GM10266 (cell line): Measurements from ENCODE around the gene CAPN7.

Experiments used
- DNase-seq: peaks from one replicate; pipeline ENCODE4 v3.0.0; 2012; ENCODE audit errors: extremely low spot score
- TF ChIP-seq, protein P1 (sequence below): IDR thresholded peaks from 2 replicates; pipeline ENCODE4 v1.5.1; 2012; ENCODE audit warnings: mild to moderate bottlenecking, low read depth; ENCODE audit not compliant: control insufficient read depth, insufficient read depth; ENCODE audit errors: missing control alignments

Gene CAPN7

DNA sequence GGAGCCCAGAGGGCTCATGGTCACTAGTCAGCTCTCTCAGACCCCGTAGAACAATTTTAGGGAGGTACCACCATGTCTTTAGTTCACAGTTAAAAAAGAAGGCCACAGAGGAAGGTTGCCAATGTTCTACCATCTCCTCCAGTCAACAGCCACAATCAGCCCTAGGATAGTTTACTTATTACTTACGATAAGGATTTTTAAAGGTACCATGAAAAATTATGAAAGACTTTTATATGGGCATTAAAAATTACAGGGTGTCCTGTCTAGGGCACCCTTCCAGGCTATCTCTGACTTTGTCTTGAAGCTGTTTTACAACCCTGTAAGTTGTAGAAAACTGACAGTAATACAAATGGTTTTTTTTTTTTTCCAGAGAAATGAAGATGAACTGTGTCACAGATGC lies 57.9 kb downstream of the CAPN7 start:
- DNase-seq: no peak
- TF ChIP-seq, protein P1, sequence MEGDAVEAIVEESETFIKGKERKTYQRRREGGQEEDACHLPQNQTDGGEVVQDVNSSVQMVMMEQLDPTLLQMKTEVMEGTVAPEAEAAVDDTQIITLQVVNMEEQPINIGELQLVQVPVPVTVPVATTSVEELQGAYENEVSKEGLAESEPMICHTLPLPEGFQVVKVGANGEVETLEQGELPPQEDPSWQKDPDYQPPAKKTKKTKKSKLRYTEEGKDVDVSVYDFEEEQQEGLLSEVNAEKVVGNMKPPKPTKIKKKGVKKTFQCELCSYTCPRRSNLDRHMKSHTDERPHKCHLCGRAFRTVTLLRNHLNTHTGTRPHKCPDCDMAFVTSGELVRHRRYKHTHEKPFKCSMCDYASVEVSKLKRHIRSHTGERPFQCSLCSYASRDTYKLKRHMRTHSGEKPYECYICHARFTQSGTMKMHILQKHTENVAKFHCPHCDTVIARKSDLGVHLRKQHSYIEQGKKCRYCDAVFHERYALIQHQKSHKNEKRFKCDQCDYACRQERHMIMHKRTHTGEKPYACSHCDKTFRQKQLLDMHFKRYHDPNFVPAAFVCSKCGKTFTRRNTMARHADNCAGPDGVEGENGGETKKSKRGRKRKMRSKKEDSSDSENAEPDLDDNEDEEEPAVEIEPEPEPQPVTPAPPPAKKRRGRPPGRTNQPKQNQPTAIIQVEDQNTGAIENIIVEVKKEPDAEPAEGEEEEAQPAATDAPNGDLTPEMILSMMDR: no peak

DNA sequence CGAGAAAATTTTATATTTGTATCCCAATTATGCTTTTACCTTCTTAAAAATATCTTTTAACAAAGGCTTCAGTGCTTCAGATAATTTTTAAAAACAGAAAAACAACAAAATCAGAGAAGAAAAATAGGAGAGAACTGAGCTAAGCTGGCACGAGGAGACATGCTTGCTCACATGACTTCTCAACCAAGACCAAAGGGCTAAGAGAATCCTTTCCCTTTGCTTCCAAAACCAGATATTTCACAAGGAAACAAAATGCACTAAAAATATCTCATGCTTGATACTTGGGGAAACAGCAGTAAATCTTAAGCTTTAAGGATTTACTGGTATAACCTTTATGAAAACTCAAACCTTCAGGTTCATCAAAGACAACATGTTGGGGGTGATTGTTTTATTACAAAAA lies 58.4 kb downstream of the CAPN7 start:
- DNase-seq: no peak
- TF ChIP-seq, protein P1: no peak

DNA sequence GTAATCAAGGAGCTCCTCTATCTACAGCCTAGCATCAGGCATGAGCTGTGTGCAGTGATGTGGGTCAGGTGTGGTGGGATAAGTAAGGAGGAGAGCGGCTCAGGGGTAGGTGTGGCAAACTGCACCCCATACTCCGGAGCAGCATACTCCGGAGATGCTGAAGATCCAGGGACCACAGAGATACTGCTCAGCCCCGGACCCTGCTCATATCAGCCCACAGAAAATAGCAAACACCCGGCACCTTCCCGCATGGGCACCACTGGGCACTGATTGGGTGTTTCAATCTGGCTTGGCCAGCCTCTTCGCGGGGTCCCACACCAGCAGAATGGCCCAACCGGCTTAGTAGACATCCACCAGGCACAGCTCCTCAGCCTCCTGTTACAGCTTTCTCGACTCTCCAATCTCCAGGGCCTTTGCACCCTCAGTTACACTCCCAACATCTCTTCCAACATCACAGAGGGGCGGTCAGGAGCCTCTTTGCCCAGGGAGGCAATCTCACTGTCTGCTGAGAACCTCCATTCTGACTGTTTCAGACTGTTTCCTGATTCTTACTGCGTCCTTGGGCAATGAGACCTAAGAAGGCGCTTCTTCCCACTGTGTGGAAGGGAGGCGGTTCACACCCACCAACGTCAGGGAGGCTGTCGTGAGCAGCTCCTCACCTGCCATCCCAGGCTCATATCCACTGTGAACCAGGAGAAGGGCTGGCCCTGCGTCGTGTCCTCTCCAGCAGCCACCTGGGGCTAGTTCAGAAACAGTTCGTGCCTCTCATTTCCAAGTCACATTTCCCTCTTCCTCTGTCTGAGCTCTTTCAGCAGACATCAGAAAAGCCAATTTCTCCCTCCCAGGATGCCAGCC lies 59.8 kb downstream of the CAPN7 start:
- no peak for DNase-seq
- TF ChIP-seq, protein P1: no peak

DNA sequence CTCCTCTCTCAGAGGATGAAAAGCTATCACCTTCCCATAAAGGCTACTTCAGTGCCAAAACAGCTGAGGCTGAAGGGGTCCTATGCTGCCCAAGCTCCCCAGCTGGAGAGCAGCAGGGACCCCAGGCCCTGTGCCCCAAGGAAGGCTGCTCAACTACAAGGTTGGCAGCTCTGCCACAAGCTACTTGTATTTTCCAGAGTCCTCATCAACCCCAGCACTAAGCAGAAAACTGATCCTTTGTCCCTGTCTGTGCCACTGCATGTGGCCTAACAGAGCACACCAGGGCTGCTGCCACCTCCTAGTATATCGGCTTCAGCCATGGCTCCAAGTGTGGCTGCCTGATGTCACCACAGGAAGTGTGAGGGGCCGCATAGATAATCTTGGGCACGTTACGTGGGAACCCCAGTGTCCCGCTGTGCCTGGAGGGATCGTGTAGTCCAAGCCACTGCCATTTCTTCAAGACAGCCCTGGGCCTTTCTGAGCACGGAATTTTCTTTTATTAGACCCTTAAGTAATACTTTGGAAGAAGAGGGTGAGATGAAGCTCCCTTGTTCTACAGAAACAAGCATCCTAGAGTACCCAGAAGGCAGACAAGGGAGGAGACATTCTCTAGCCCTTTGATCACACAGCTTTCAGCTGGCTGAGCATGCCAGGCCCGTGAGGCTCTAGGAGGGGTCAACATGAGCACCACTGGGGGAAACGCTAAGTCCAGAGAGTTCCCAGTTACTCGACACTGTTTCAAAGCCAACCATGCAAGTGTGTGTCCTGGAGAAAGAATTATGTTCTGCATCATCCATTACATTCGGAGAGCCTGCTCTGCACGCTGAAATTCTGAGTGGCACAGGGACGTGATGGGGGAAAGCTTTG lies 60.7 kb downstream of the CAPN7 start:
- TF ChIP-seq, protein P1: no peak

DNA sequence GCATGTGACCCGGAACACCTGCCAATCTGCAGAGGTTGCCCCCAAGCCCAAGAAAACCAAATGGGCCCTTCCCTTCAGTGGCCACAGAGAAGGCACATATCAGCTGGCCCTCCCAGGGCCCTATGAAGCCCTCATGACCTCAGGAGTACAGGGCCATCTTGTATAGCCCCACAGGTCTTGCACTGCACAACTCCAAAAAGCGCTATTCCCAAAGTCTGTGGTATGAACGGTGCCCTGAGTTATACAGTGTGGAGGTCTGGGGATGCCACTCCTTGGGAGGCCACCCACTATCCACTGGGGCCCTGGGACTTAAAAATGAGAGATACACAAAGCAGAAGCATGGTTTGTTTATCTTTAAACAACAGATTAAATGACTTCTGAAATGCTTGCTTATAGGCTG lies 61.5 kb downstream of the CAPN7 start:
- TF ChIP-seq, protein P1: no peak

More for the DNA sequence above, 60.7 kb downstream of the CAPN7 start:
- DNase-seq: no peak

DNA sequence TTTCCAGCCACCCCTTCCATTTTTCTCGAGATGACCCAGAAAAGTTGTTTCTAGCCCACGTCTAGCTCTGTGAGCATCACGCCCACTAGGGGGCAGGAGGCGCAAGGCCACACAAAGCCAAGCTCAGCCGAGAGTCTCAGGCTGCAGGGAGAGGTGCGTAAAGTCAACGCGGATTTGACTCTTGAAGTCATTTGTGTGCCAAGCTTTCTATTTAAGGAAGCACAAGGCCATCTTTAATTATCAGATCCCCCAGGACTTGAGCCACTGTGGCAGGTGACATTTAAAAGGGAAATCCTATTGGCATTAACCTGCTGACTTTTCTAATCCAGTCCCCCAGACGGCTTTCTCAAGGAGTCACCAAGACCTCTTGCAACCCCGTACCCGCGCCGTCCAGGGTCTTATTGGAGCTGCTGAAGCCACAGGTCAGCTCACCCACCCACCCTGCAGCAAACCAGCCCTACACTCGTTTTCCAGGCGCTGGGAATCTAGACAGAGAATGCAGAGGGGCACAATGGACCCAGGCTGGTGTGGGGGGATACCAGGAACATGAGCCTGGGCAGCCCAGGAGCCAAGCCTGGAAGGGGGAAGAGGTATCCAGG lies 62.1 kb downstream of the CAPN7 start:
- DNase-seq: peak; percentile 79
- TF ChIP-seq, protein P1: peak; percentile 97

More for the DNA sequence above, 61.5 kb downstream of the CAPN7 start:
- no peak for DNase-seq
